GM12874 (cell line): ENCODE measurements around the gene SOX10.

ENCODE experiments used
- CTCF ChIP-seq: IDR thresholded peaks from 2 replicates; pipeline ENCODE4 v1.5.1; 2011; ENCODE audit warnings: low read depth, mild to moderate bottlenecking, control low read depth, low read length, moderate library complexity; ENCODE audit not compliant: insufficient read depth

SOX10 gene

DNA sequence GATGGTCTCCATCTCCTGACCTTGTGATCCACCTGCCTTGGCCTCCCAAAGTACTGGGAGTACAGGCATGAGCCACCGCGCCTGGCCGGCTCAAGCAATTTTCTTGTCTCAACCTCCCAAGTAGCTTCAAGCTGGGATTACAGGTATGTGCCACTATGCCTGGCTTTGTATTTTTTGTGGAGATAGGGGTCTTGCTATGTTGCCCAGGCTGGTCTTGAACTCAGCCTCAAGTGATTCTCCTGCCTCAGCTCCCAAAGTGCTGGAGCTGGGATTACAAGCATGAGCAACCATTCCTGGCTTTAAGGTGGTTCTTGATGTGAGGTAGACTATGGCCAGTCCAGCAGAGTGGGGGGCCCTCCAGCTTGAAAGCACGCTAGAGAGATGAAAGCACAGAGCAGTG is 23.3 kb downstream of the SOX10 start:
- no peak for TF ChIP-seq CTCF

DNA sequence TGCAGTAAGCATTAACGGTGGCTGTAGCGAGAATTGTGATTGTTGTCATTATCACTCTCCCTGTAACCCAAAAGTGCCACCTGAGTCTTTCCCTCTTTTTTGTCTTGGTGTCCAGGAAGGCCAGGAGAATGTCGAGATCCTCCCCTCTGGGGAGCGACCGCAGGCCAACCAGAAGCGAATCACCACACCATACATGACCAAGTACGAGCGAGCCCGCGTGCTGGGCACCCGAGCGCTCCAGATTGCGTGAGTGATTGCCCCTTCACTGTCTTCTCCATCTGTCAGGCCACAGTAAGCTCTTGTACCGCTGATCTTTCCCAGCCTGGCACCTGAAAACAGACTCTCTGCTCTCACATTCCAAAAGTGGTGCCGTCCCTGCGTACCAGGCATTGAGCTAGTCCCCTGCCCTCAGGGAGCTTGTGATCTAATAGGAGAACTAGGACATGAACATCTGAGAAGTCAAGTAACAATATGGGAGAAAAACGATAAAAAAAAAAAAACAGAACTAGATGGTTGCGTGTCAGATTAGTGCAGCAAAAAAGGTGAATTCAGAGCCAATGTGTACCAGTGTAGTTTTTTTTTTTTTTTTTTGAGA is 25.0 kb downstream of the SOX10 start:
- TF ChIP-seq CTCF = no peak

DNA sequence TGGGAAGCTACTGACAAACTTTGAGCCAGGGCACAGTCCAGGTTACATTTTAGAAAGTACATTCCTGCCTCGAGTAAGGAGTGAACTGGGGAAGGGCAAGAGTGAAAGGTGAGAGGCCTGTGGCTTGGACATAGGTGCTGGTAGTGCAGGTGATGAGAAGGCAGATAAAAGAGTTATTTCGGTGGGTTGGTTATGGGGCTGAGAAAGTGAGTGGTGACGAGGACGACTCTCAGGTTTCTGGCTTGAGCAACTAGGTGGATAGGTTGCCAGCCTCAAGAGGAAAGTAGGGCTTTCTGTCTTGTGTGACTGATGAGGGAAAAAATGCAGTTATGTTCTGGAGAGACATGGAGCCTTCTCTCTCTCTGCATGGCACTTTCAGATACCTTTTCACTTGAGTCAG is 27.1 kb downstream of the SOX10 start:
- TF ChIP-seq CTCF = no peak

- no peak for TF ChIP-seq CTCF
These were observed 29.7 kb downstream of the SOX10 start for GRCh38 chr22:37954686-37955085.

GRCh38 chr22:37953437-37954179 is 30.7 kb downstream of the SOX10 start, which contains the start of the genes C22orf23 and POLR2F:
Gene C22orf23, minus strand, starts transcription at chr22:37953601. Its CDS starts 452 bp downstream, at chr22:37953149.
Gene POLR2F, plus strand, starts transcription at chr22:37953699. Its CDS starts 89 bp downstream, at chr22:37953788.
- 0 out of 2 replicates have a peak, but pooled peaks have one; percentile 0 for TF ChIP-seq CTCF

DNA sequence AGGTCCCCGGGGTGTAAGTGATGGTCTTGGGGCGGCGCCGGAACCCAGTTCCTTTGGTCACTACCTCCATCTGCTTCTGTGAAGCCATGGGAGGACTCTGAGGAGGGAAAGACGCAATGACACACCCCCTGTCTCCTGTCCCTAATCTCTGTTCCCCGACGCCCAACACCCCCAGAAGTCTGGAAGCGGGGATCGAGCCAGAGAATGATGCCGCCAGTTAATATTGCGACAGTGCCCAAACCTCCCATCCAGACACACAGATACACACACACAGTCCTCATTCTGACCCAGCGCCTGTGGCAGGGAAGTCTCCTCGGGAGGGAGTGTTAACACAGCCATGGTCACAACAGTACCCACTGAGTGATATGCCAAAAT is 31.3 kb downstream of the SOX10 start:
- TF ChIP-seq CTCF = no peak

GRCh38 chr22:37951305-37951704 is 33.0 kb downstream of the SOX10 start:
- TF ChIP-seq CTCF = no peak
